PC-3 (cell line): ENCODE measurements around the gene STARD3.

Experiments
- EZH2 ChIP-seq: fragments of 300-600 bp; sonication (generic); IDR thresholded peaks from one replicate; pipeline ENCODE4 v1.6.1; 2017; ENCODE audit warnings: antibody characterized with exemption, mild to moderate bottlenecking, low read length; ENCODE audit not compliant: unreplicated experiment
- EZH2phosphoT487 ChIP-seq: fragments of 300-600 bp; sonication (generic); IDR thresholded peaks from 2 replicates; pipeline ENCODE4 v1.6.1; 2018; ENCODE audit warnings: mild to moderate bottlenecking, antibody characterized with exemption, low read length, borderline replicate concordance
- TF ChIP-seq, protein P1 (sequence below): fragments of 300-600 bp; sonication (generic); conservative IDR thresholded peaks from 2 replicates; pipeline ENCODE4 v1.5.1; 2017; ENCODE audit warnings: antibody characterized with exemption, low read depth, mild to moderate bottlenecking, low read length

DNA sequence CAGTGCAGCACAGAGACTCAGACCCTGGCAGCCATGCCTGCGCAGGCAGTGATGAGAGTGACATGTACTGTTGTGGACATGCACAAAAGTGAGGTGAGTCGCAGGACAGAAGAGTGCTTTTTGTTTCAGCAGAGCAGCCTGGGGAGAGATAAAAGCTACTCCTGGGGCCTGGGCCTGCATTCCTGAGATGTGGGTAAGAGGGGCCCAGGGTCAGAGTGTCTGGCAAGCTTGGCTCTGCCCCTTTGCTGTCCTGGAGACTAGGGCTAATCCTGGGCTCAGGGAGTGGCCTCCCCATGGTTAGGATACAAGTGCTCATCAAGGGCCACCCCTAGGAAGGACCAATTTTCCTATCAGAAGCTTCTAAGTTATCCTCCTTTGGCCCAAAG lies 58.1 kb downstream of the STARD3 start:
- TF ChIP-seq, protein P1, sequence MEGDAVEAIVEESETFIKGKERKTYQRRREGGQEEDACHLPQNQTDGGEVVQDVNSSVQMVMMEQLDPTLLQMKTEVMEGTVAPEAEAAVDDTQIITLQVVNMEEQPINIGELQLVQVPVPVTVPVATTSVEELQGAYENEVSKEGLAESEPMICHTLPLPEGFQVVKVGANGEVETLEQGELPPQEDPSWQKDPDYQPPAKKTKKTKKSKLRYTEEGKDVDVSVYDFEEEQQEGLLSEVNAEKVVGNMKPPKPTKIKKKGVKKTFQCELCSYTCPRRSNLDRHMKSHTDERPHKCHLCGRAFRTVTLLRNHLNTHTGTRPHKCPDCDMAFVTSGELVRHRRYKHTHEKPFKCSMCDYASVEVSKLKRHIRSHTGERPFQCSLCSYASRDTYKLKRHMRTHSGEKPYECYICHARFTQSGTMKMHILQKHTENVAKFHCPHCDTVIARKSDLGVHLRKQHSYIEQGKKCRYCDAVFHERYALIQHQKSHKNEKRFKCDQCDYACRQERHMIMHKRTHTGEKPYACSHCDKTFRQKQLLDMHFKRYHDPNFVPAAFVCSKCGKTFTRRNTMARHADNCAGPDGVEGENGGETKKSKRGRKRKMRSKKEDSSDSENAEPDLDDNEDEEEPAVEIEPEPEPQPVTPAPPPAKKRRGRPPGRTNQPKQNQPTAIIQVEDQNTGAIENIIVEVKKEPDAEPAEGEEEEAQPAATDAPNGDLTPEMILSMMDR = no peak
- TF ChIP-seq EZH2 = no peak
- no peak for TF ChIP-seq EZH2phosphoT487
